Activated CD8-positive, alpha-beta T cell treated with anti-CD3 and anti-CD28 coated beads for 36 hours (primary cell): ENCODE results near the gene GJB3. TPM values are rescaled to one million over a fixed set of nuclear protein-coding genes. Genes with fewer than 3 reads are reported as not detected.

Experiments
- ATAC-seq: fragments of 200-7000 bp; cut with Tn5 transposase; one replicate; pipeline ENCODE4 v1.10.0; 2021; ENCODE audit warnings: mild to moderate bottlenecking, moderate library complexity
- CTCF ChIA-PET: fragments of 350-600 bp; sonication (Branson Sonifier 250); formaldehyde crosslinking; loops from one replicate; lab custom pipeline; 2021; ENCODE audit warnings: antibody characterized with exemption; lab: Charles Lee
- POLR2A ChIA-PET: fragments of 350-600 bp; sonication (Branson Sonifier 250); formaldehyde crosslinking; loops from one replicate; lab custom pipeline; 2021; ENCODE audit warnings: antibody characterized with exemption; lab: Charles Lee
- DNase-seq: peaks from one replicate; pipeline ENCODE4 v3.0.0-alpha.2; 2020
- H3K27ac Mint-ChIP-seq: one replicate; pipeline ENCODE4 v1.8.0; 2021; ENCODE audit warnings: mild to moderate bottlenecking, mixed read lengths
- H3K27me3 Mint-ChIP-seq: one replicate; pipeline ENCODE4 v1.8.0; 2021; ENCODE audit warnings: mixed read lengths
- H3K36me3 Mint-ChIP-seq: one replicate; pipeline ENCODE4 v1.8.0; 2021; ENCODE audit warnings: low read depth, mixed read lengths
- H3K4me1 Mint-ChIP-seq: one replicate; pipeline ENCODE4 v1.8.0; 2021; ENCODE audit warnings: low read depth, mixed read lengths
- H3K4me3 Mint-ChIP-seq: one replicate; pipeline ENCODE4 v1.8.0; 2021; ENCODE audit warnings: mild to moderate bottlenecking, moderate library complexity, mixed read lengths
- H3K9me3 Mint-ChIP-seq: one replicate; pipeline ENCODE4 v1.8.0; 2021; ENCODE audit warnings: mixed read lengths
- intact Hi-C: fragments of 100-400 bp; cut with micrococcal nuclease; formaldehyde crosslinking; loops from one replicate; pipeline ENCODE4 v1.10.0; 2022
- total RNA-seq, 2 experiments: library from RNA; stranded (reverse); gene quantifications; one replicate each; pipeline ENCODE4 v1.2.3, GENCODE V29; 2021
- TF ChIP-seq, protein P1 (sequence below): fragments of 200-600 bp; IDR thresholded peaks from one replicate; pipeline ENCODE4 v1.8.0; 2022; ENCODE audit warnings: antibody characterized with exemption, mild to moderate bottlenecking

The GJB3 gene
- total RNA-seq, 2 experiments from 2014 or later: not detected

GRCh38 chr1:34792868-34793727 is 12.1 kb downstream of the GJB3 start, which contains the start of gene GJA4:
Gene GJA4 (plus strand): TSS chr1:34792999. CDS start chr1:34794214, 1,215 bp downstream.
- peak; percentile 41 for ATAC-seq
- Mint-ChIP-seq H3K9me3 (no peaks in the 10 kb centered on the region), H3K4me3 (peak within 1 kb of the TSS; percentile 38), H3K27me3 (peaks cover 21% of the 10 kb centered on the region), H3K4me1 (peaks cover 7% of the 10 kb centered on the region), H3K36me3 (no peaks in the 10 kb centered on the region), H3K27ac (no peak within 1 kb of the TSS)
- intact Hi-C loops: no loop called here
- ChIA-PET CTCF (no interaction called here), POLR2A (interaction anchor here (0.7 kb wide), 1 partner anchor 65 kb away, joined by 4 read pairs; no protein-coding TSS in a partner anchor)
- TF ChIP-seq, protein P1, sequence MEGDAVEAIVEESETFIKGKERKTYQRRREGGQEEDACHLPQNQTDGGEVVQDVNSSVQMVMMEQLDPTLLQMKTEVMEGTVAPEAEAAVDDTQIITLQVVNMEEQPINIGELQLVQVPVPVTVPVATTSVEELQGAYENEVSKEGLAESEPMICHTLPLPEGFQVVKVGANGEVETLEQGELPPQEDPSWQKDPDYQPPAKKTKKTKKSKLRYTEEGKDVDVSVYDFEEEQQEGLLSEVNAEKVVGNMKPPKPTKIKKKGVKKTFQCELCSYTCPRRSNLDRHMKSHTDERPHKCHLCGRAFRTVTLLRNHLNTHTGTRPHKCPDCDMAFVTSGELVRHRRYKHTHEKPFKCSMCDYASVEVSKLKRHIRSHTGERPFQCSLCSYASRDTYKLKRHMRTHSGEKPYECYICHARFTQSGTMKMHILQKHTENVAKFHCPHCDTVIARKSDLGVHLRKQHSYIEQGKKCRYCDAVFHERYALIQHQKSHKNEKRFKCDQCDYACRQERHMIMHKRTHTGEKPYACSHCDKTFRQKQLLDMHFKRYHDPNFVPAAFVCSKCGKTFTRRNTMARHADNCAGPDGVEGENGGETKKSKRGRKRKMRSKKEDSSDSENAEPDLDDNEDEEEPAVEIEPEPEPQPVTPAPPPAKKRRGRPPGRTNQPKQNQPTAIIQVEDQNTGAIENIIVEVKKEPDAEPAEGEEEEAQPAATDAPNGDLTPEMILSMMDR: no peak
- peak; percentile 27 for DNase-seq

DNA sequence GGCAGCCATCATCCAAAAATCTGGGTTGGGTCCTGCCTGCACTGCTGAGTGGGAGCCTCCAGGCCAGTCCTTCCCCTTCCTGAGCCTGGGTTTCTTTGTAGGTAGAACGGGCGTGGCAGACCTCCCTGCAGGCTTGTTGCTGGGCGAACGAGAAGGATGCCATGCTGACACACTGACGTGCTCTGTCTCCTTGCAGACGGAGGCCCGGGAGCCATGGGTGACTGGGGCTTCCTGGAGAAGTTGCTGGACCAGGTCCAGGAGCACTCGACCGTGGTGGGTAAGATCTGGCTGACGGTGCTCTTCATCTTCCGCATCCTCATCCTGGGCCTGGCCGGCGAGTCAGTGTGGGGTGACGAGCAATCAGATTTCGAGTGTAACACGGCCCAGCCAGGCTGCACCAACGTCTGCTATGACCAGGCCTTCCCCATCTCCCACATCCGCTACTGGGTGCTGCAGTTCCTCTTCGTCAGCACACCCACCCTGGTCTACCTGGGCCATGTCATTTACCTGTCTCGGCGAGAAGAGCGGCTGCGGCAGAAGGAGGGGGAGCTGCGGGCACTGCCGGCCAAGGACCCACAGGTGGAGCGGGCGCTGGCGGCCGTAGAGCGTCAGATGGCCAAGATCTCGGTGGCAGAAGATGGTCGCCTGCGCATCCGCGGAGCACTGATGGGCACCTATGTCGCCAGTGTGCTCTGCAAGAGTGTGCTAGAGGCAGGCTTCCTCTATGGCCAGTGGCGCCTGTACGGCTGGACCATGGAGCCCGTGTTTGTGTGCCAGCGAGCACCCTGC is 13.2 kb downstream of the GJB3 start:
- H3K9me3 Mint-ChIP-seq: no peaks in the 10 kb centered on the region
- H3K36me3 Mint-ChIP-seq: no peaks in the 10 kb centered on the region
- no peak overlapping the region for H3K4me3 Mint-ChIP-seq
- POLR2A ChIA-PET: no interaction called here
- intact Hi-C loops: no loop called here
- no peak overlapping the region for H3K27ac Mint-ChIP-seq
- CTCF ChIA-PET: no interaction called here
- no peak for DNase-seq
- TF ChIP-seq, protein P1: no peak
- ATAC-seq: no peak
- H3K4me1 Mint-ChIP-seq: peaks cover 7% of the 10 kb centered on the region
- peaks cover 16% of the 10 kb centered on the region for H3K27me3 Mint-ChIP-seq

DNA sequence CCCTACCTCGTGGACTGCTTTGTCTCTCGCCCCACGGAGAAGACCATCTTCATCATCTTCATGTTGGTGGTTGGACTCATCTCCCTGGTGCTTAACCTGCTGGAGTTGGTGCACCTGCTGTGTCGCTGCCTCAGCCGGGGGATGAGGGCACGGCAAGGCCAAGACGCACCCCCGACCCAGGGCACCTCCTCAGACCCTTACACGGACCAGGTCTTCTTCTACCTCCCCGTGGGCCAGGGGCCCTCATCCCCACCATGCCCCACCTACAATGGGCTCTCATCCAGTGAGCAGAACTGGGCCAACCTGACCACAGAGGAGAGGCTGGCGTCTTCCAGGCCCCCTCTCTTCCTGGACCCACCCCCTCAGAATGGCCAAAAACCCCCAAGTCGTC is 13.8 kb downstream of the GJB3 start:
- intact Hi-C loops: no loop called here
- H3K36me3 Mint-ChIP-seq: no peaks in the 10 kb centered on the region
- H3K4me3 Mint-ChIP-seq: no peak overlapping the region
- ATAC-seq (no peak), DNase-seq (no peak)
- peaks cover 16% of the 10 kb centered on the region for H3K27me3 Mint-ChIP-seq
- CTCF ChIA-PET: no interaction called here
- POLR2A ChIA-PET: interaction anchor here (0.8 kb wide), 1 partner anchor 14 kb away, joined by 3 read pairs; the partner anchor contains the start of gene GJB3
- TF ChIP-seq, protein P1: no peak
- peaks cover 7% of the 10 kb centered on the region for H3K4me1 Mint-ChIP-seq
- no peak overlapping the region for H3K27ac Mint-ChIP-seq
- no peaks in the 10 kb centered on the region for H3K9me3 Mint-ChIP-seq

GRCh38 chr1:34795916-34796315 is 14.9 kb downstream of the GJB3 start:
- no peak for ATAC-seq
- TF ChIP-seq, protein P1: no peak
- Mint-ChIP-seq H3K4me1 (peaks cover 12% of the 10 kb centered on the region), H3K4me3 (no peak overlapping the region), H3K36me3 (no peaks in the 10 kb centered on the region), H3K9me3 (no peaks in the 10 kb centered on the region), H3K27me3 (peaks cover 13% of the 10 kb centered on the region), H3K27ac (no peak overlapping the region)
- DNase-seq: no peak
- intact Hi-C loops: no loop called here
- ChIA-PET POLR2A (interaction anchor here (0.8 kb wide), 1 partner anchor 15 kb away, joined by 3 read pairs; the partner anchor contains the start of gene GJB3), CTCF (no interaction called here)
